ENCODE measurements around the gene IBTK. TPM values are rescaled to one million over a fixed set of nuclear protein-coding genes. Genes with fewer than 3 reads are reported as not detected.

Gene IBTK
- total and polyA plus RNA-seq, 2 of the 8 experiments (the other 6 are each of a cell fraction or from before 2014, with no cell fraction given): 4.6 to 24.2 TPM

- no peak for TF ChIP-seq MAX (IDR thresholded peaks at IDR 0.05)
- no peak for TF ChIP-seq TCF12 (IDR thresholded peaks at IDR 0.05; ENCODE audit: low read depth, low read length)
- TF ChIP-seq SIN3A (conservative IDR thresholded peaks at IDR 0.05 in 1 of 2, IDR thresholded peaks at IDR 0.05 in 1 of 2; ENCODE audit: low read depth in 1 of 2, low read length in 2 of 2): no peak
These were observed 10.5 kb downstream of the IBTK start (continued) for GRCh38 chr6:82237013-82237412.

All from H1 (cell line).